Tibial artery (tissue), 4 donors: Measurements from ENCODE around the gene NHEJ1.

Experiments
- DNase-seq, 2 donors: peaks; one replicate each; pipeline ENCODE4 v3.0.0-alpha.2; 2019
- H3K27ac ChIP-seq, 2 donors: fragments of 200-600 bp; sonication (generic) in 1 of 2; 1 replicate in 1 of 2; 2 replicates in 1 of 2; pipeline ENCODE4 v1.5.1; 2018 to 2019; ENCODE audit warnings: mild to moderate bottlenecking in 1 of 2
- H3K27me3 ChIP-seq, 2 donors: fragments of 200-600 bp; sonication (generic) in 1 of 2; one replicate each; pipeline versions ENCODE4 v1.5.1 to v1.6.0; 2016 to 2019
- H3K36me3 ChIP-seq, 3 donors: fragments of 200-600 bp; sonication (generic) in 2 of 3; one replicate each; pipeline ENCODE4 v1.5.1; 2016 to 2019; ENCODE audit warnings: mild to moderate bottlenecking in 2 of 3
- H3K4me1 ChIP-seq, 4 donors: fragments of 200-600 bp; sonication (generic) in 2 of 4; 1 replicate in 3 of 4; 2 replicates in 1 of 4; pipeline ENCODE4 v1.5.1; 2016 to 2019
- H3K4me3 ChIP-seq, 2 donors: fragments of 200-600 bp; sonication (generic) in 1 of 2; 1 replicate in 1 of 2; 2 replicates in 1 of 2; pipeline ENCODE4 v1.5.1; 2018 to 2019; ENCODE audit warnings: mild to moderate bottlenecking in 2 of 2
- H3K9me3 ChIP-seq, 3 donors: fragments of 200-600 bp; sonication (generic) in 1 of 3; one replicate each; pipeline ENCODE4 v1.5.1; 2016 to 2019
- CTCF ChIP-seq, 2 experiments: fragments of 200-600 bp in 1 of 2; fragments of 450-650 bp in 1 of 2; IDR thresholded peaks; one replicate each; pipeline ENCODE4 v1.5.1; 2017 to 2019; ENCODE audit warnings: antibody characterized with exemption in 2 of 2, mild to moderate bottlenecking in 1 of 2, moderate library complexity in 1 of 2
- intact Hi-C: fragments of 100-400 bp; cut with DNase I; formaldehyde crosslinking; loops from one replicate; pipeline ENCODE4 v1.15.0; 2023; ENCODE audit warnings: low total_unique reads

The NHEJ1 gene

GRCh38 chr2:219123356-219124135, 37.1 kb downstream of the NHEJ1 start:
- Histone ChIP-seq H3K4me1 (peaks cover 0 to 24% (median 11%) of the 10 kb centered on the region in 4 donors), H3K4me3 (no peak overlapping the region), H3K36me3 (no peaks in the 10 kb centered on the region), H3K27ac (no peak overlapping the region), H3K27me3 (no peaks in the 10 kb centered on the region), H3K9me3 (no peaks in the 10 kb centered on the region)
- DNase-seq: no peak
- intact Hi-C loops: no loop called here
- no peak for TF ChIP-seq CTCF (IDR thresholded peaks at IDR 0.05)

GRCh38 chr2:219122202-219122980, 38.2 kb downstream of the NHEJ1 start:
- H3K9me3 ChIP-seq: no peaks in the 10 kb centered on the region
- intact Hi-C loops: no loop called here
- no peak overlapping the region for H3K27ac ChIP-seq
- no peak for TF ChIP-seq CTCF (IDR thresholded peaks at IDR 0.05)
- no peak overlapping the region for H3K4me3 ChIP-seq
- peaks cover 0 to 30% (median 13%) of the 10 kb centered on the region in 4 donors for H3K4me1 ChIP-seq
- no peaks in the 10 kb centered on the region for H3K36me3 ChIP-seq
- DNase-seq: no peak
- no peaks in the 10 kb centered on the region for H3K27me3 ChIP-seq

GRCh38 chr2:219120082-219120481, 40.5 kb downstream of the NHEJ1 start:
- Histone ChIP-seq H3K9me3 (no peaks in the 10 kb centered on the region), H3K27me3 (no peaks in the 10 kb centered on the region), H3K36me3 (no peaks in the 10 kb centered on the region), H3K4me1 (peaks cover 0 to 19% (median 6%) of the 10 kb centered on the region in 4 donors), H3K27ac (no peak overlapping the region), H3K4me3 (no peak overlapping the region)
- no peak for TF ChIP-seq CTCF (IDR thresholded peaks at IDR 0.05)
- intact Hi-C loops: no loop called here
- no peak for DNase-seq

- intact Hi-C loops: loop anchor here (2.0 kb wide), 1 partner anchor 61 kb away; no protein-coding TSS in a partner anchor
- no peaks in the 10 kb centered on the region for H3K36me3 ChIP-seq
- H3K4me1 ChIP-seq: peaks cover 0 to 19% (median 4%) of the 10 kb centered on the region in 4 donors
- no peak overlapping the region for H3K27ac ChIP-seq
- H3K9me3 ChIP-seq: no peaks in the 10 kb centered on the region
- DNase-seq: peak in 1 of 2 donors; percentile 59
- peak; percentile 72 to 73 for TF ChIP-seq CTCF (IDR thresholded peaks at IDR 0.05)
- no peaks in the 10 kb centered on the region for H3K27me3 ChIP-seq
- no peak overlapping the region for H3K4me3 ChIP-seq
Observed at GRCh38 chr2:219119422-219120043, 41.1 kb downstream of the NHEJ1 start.

GRCh38 chr2:219118504-219118903, 42.1 kb downstream of the NHEJ1 start:
- no peak for TF ChIP-seq CTCF (IDR thresholded peaks at IDR 0.05)
- intact Hi-C loops: loop anchor here (2.0 kb wide), 1 partner anchor 60 kb away; no protein-coding TSS in a partner anchor
- H3K9me3 ChIP-seq: no peaks in the 10 kb centered on the region
- no peaks in the 10 kb centered on the region for H3K36me3 ChIP-seq
- peaks cover 0 to 13% (median 4%) of the 10 kb centered on the region in 4 donors for H3K4me1 ChIP-seq
- no peak overlapping the region for H3K27ac ChIP-seq
- H3K4me3 ChIP-seq: no peak overlapping the region
- no peak for DNase-seq
- no peaks in the 10 kb centered on the region for H3K27me3 ChIP-seq
